Activated CD8-positive, alpha-beta memory T cell treated with anti-CD3 and anti-CD28 coated beads, Interleukin-2, amount 10 ng/mL, durations not matched to agents 7 days and 5 days (primary cell): Measurements from ENCODE around the gene ATXN1. TPM values are rescaled to one million over a fixed set of nuclear protein-coding genes. Genes with fewer than 3 reads are reported as not detected.
"Not testable (repeated sequence)": the region's sequence is repeated elsewhere in the genome, so short reads cannot be mapped to it uniquely, and the experiment has no call there.

ENCODE experiments used
- ATAC-seq: fragments of 150-1000 bp; cut with Tn5 transposase; one replicate; pipeline ENCODE4 v1.10.0; 2021; ENCODE audit warnings: moderate library complexity
- CTCF ChIA-PET: fragments of 350-600 bp; sonication (Branson Sonifier 250); formaldehyde crosslinking; loops from one replicate; lab custom pipeline; 2021; ENCODE audit warnings: antibody characterized with exemption; lab: Charles Lee
- DNase-seq: peaks from one replicate; pipeline ENCODE4 v3.0.0-alpha.2; 2020
- H3K27ac Mint-ChIP-seq: one replicate; pipeline ENCODE4 v1.8.0; 2021; ENCODE audit warnings: mild to moderate bottlenecking, mixed read lengths
- H3K27me3 Mint-ChIP-seq: one replicate; pipeline ENCODE4 v1.8.0; 2021; ENCODE audit warnings: mixed read lengths
- H3K36me3 Mint-ChIP-seq: one replicate; pipeline ENCODE4 v1.8.0; 2021; ENCODE audit warnings: mild to moderate bottlenecking, mixed read lengths
- H3K4me1 Mint-ChIP-seq: one replicate; pipeline ENCODE4 v1.8.0; 2021; ENCODE audit warnings: mixed read lengths
- H3K4me3 Mint-ChIP-seq: one replicate; pipeline ENCODE4 v1.8.0; 2021; ENCODE audit warnings: mild to moderate bottlenecking, moderate library complexity, mixed read lengths
- H3K9me3 Mint-ChIP-seq: one replicate; pipeline ENCODE4 v1.8.0; 2022; ENCODE audit warnings: low read depth, mixed read lengths
- total RNA-seq, 2 experiments: library from RNA; stranded (reverse); gene quantifications; one replicate each; pipeline ENCODE4 v1.2.3, GENCODE V29; 2021

Gene ATXN1
- total RNA-seq, 2 experiments from 2014 or later = 84.6 to 117 TPM

- ATAC-seq = no peak
- H3K36me3 Mint-ChIP-seq = peaks cover 50% of the 10 kb centered on the region
Measured at GRCh38 chr6:16635291-16635809, 125.9 kb downstream of the ATXN1 start.

GRCh38 chr6:16634855-16635254 lies 126.4 kb downstream of the ATXN1 start:
- CTCF ChIA-PET = interaction anchor here (0.8 to 2.2 kb wide), 5 partner anchors 13 to 264 kb away, joined by 3 to 10 read pairs (median 5); partner anchors contain the start of gene ATXN1
- Mint-ChIP-seq H3K9me3 (peaks cover 1% of the 10 kb centered on the region), H3K27me3 (no peaks in the 10 kb centered on the region), H3K27ac (no peak overlapping the region), H3K4me3 (no peak overlapping the region), H3K36me3 (peaks cover 51% of the 10 kb centered on the region), H3K4me1 (peaks cover 45% of the 10 kb centered on the region)
- ATAC-seq (no peak), DNase-seq (no peak)

More at GRCh38 chr6:16635291-16635809, 125.9 kb downstream of the ATXN1 start:
- Mint-ChIP-seq H3K9me3 (peaks cover 1% of the 10 kb centered on the region), H3K27ac (peak overlapping the region; percentile 7), H3K27me3 (no peaks in the 10 kb centered on the region), H3K4me3 (no peak overlapping the region), H3K4me1 (peaks cover 49% of the 10 kb centered on the region)
- DNase-seq = no peak
- CTCF ChIA-PET = interaction anchor here (0.9 to 2.2 kb wide), 4 partner anchors 13 to 126 kb away, joined by 3 to 10 read pairs (median 6); partner anchors contain the start of gene ATXN1

GRCh38 chr6:16633961-16634360 lies 127.3 kb downstream of the ATXN1 start:
- Mint-ChIP-seq H3K27me3 (no peaks in the 10 kb centered on the region), H3K36me3 (peaks cover 50% of the 10 kb centered on the region), H3K4me3 (no peak overlapping the region), H3K27ac (peak overlapping the region; percentile 76), H3K4me1 (peaks cover 43% of the 10 kb centered on the region), H3K9me3 (no peaks in the 10 kb centered on the region)
- CTCF ChIA-PET = interaction anchor here (0.8 to 2.2 kb wide), 5 partner anchors 11 to 263 kb away, joined by 3 to 10 read pairs (median 3); no protein-coding TSS in a partner anchor
- DNase-seq = no peak
- ATAC-seq = peak; percentile 51

GRCh38 chr6:16633465-16633864 lies 127.8 kb downstream of the ATXN1 start:
- H3K27me3 Mint-ChIP-seq = no peaks in the 10 kb centered on the region
- DNase-seq (no peak), ATAC-seq (no peak)
- CTCF ChIA-PET = interaction anchor here (0.6 to 1.0 kb wide), 3 partner anchors 11 to 126 kb away, joined by 3 read pairs; no protein-coding TSS in a partner anchor
- peaks cover 2% of the 10 kb centered on the region for H3K9me3 Mint-ChIP-seq
- no peak overlapping the region for H3K4me3 Mint-ChIP-seq
- H3K36me3 Mint-ChIP-seq = peaks cover 50% of the 10 kb centered on the region
- H3K27ac Mint-ChIP-seq = peak overlapping the region; percentile 76
- H3K4me1 Mint-ChIP-seq = peaks cover 41% of the 10 kb centered on the region

DNA sequence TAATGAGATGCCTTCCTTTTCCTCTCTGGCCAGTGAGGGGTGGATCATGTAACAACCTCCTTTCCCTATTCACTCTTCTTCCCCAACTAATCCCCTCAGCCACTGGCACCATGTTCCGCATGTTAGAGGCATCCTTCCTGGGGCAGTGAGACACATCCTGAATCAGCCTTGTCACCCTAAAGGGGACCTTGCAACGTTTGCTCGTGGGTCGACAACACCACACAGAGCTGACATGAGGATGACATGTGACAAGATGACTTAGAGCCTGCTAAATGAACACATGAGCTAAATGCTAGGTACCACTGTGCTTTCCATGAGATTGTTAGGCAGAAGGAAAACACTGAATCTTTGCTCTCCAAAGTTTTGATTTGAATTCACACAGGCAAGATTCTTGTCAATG lies 129.2 kb downstream of the ATXN1 start:
- ATAC-seq (no peak), DNase-seq (no peak)
- Mint-ChIP-seq H3K36me3 (peaks cover 53% of the 10 kb centered on the region), H3K4me3 (no peak overlapping the region), H3K27me3 (no peaks in the 10 kb centered on the region), H3K4me1 (peaks cover 39% of the 10 kb centered on the region), H3K9me3 (peaks cover 3% of the 10 kb centered on the region), H3K27ac (no peak overlapping the region)
- CTCF ChIA-PET = no interaction called here

GRCh38 chr6:16630026-16630643 lies 131.1 kb downstream of the ATXN1 start:
- peaks cover 21% of the 10 kb centered on the region for H3K4me1 Mint-ChIP-seq
- CTCF ChIA-PET = no interaction called here
- ATAC-seq (no peak), DNase-seq (no peak)
- H3K27ac Mint-ChIP-seq = no peak overlapping the region
- no peak overlapping the region for H3K4me3 Mint-ChIP-seq
- peaks cover 52% of the 10 kb centered on the region for H3K36me3 Mint-ChIP-seq
- peaks cover 3% of the 10 kb centered on the region for H3K9me3 Mint-ChIP-seq
- no peaks in the 10 kb centered on the region for H3K27me3 Mint-ChIP-seq

GRCh38 chr6:16628580-16628979 lies 132.7 kb downstream of the ATXN1 start:
- CTCF ChIA-PET, ATAC-seq, H3K4me3 Mint-ChIP-seq, H3K27ac Mint-ChIP-seq, H3K27me3 Mint-ChIP-seq, DNase-seq, H3K9me3 Mint-ChIP-seq: not testable (repeated sequence)
- peaks cover 12% of the 10 kb centered on the region for H3K4me1 Mint-ChIP-seq
- H3K36me3 Mint-ChIP-seq = peaks cover 54% of the 10 kb centered on the region

GRCh38 chr6:16626650-16627049 lies 134.6 kb downstream of the ATXN1 start:
- no peak for ATAC-seq
- Mint-ChIP-seq H3K4me3 (no peak overlapping the region), H3K4me1 (peaks cover 24% of the 10 kb centered on the region), H3K9me3 (peaks cover 3% of the 10 kb centered on the region), H3K27me3 (no peaks in the 10 kb centered on the region), H3K36me3 (peaks cover 50% of the 10 kb centered on the region), H3K27ac (no peak overlapping the region)
- CTCF ChIA-PET = interaction anchor here (0.5 kb wide), 1 partner anchor 39 kb away, joined by 3 read pairs; no protein-coding TSS in a partner anchor
- DNase-seq = no peak

DNA sequence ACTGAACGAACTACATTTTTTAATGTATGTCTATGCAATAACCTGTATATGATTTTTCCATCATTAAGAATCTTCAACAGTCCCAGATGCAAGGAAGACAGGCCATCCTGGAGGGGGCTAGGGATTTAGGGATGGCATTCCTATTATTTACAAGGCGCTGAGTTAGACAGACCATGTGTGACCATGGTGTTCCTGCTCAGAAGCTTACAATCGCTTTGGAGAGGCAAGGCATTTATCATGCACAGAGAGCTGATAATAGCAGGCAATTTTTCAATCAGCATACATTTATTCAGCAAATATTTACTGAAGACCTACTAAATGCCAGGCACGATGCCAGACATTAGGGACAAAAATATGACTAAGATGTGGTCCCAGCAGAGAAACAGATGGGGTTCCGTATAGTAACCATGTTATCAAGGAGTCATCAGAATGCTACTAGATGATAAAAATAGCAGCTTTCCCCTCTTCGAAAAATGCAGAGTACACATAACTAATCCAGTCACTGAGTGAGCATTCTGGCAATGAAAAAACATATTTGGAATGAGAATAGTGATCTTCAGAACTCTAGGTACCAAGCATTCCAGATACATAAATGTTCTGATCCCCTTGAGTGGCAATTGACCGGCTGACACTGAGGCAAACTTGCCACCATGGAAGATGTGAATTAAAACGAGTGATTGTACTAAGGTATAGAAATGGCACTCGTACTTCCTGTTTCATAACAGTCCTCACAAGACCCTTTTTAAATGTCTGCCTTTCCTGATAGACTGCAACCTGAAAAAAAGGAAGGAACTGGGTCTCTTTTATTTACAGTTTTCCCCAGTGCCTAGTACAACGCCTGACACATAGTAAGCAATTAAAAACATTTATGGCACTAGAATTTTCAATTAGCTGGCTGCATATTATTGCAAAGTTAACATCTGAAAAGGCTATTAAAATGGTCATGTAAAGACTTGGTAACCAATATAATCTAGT lies 135.7 kb downstream of the ATXN1 start:
- H3K4me1 Mint-ChIP-seq = peaks cover 32% of the 10 kb centered on the region
- no peaks in the 10 kb centered on the region for H3K27me3 Mint-ChIP-seq
- no peak overlapping the region for H3K4me3 Mint-ChIP-seq
- peaks cover 44% of the 10 kb centered on the region for H3K36me3 Mint-ChIP-seq
- H3K9me3 Mint-ChIP-seq = peaks cover 3% of the 10 kb centered on the region
- ATAC-seq (no peak), DNase-seq (no peak)
- CTCF ChIA-PET = interaction anchor here (0.5 kb wide), 1 partner anchor 38 kb away, joined by 3 read pairs; no protein-coding TSS in a partner anchor
- no peak overlapping the region for H3K27ac Mint-ChIP-seq

GRCh38 chr6:16624636-16625290 lies 136.5 kb downstream of the ATXN1 start:
- Mint-ChIP-seq H3K27me3 (no peaks in the 10 kb centered on the region), H3K4me1 (peaks cover 39% of the 10 kb centered on the region), H3K9me3 (peaks cover 3% of the 10 kb centered on the region), H3K4me3 (no peak overlapping the region), H3K27ac (no peak overlapping the region), H3K36me3 (peaks cover 36% of the 10 kb centered on the region)
- no peak for DNase-seq
- CTCF ChIA-PET = no interaction called here
- no peak for ATAC-seq

GRCh38 chr6:16623731-16624130 lies 137.5 kb downstream of the ATXN1 start:
- no peak for ATAC-seq
- no peak for DNase-seq
- H3K27ac Mint-ChIP-seq = no peak overlapping the region
- H3K36me3 Mint-ChIP-seq = peaks cover 30% of the 10 kb centered on the region
- H3K27me3 Mint-ChIP-seq = no peaks in the 10 kb centered on the region
- H3K9me3 Mint-ChIP-seq = peaks cover 3% of the 10 kb centered on the region
- CTCF ChIA-PET = no interaction called here
- peaks cover 49% of the 10 kb centered on the region for H3K4me1 Mint-ChIP-seq
- no peak overlapping the region for H3K4me3 Mint-ChIP-seq

- peaks cover 50% of the 10 kb centered on the region for H3K4me1 Mint-ChIP-seq
- CTCF ChIA-PET = interaction anchor here (1.8 to 2.5 kb wide), 2 partner anchors 12 to 28 kb away, joined by 3 to 10 read pairs; no protein-coding TSS in a partner anchor
- no peak for DNase-seq
- ATAC-seq = no peak
- no peak overlapping the region for H3K4me3 Mint-ChIP-seq
- H3K27me3 Mint-ChIP-seq = no peaks in the 10 kb centered on the region
- H3K36me3 Mint-ChIP-seq = peaks cover 26% of the 10 kb centered on the region
- peak overlapping the region; percentile 9 for H3K27ac Mint-ChIP-seq
- H3K9me3 Mint-ChIP-seq = no peaks in the 10 kb centered on the region
Measured at GRCh38 chr6:16623029-16623653, 138.1 kb downstream of the ATXN1 start.
